Testis (tissue), 3 donors: ENCODE measurements around the gene IFFO2. TPM values are rescaled to one million over a fixed set of nuclear protein-coding genes. Genes with fewer than 3 reads are reported as not detected.

Experiments
- DNase-seq: peaks from one replicate; pipeline ENCODE4 v3.0.0-alpha.2; 2019
- H3K27ac ChIP-seq, 2 donors: fragments of 200-600 bp; sonication (generic); one replicate each; pipeline ENCODE4 v1.5.1; 2019
- H3K27me3 ChIP-seq: fragments of 200-600 bp; sonication (generic); one replicate; pipeline ENCODE4 v1.5.1; 2019
- H3K36me3 ChIP-seq: fragments of 200-600 bp; sonication (generic); one replicate; pipeline ENCODE4 v1.5.1; 2017; ENCODE audit warnings: low read depth; ENCODE audit errors: missing control alignments
- H3K4me1 ChIP-seq: fragments of 200-600 bp; sonication (generic); one replicate; pipeline ENCODE4 v1.5.1; 2019
- H3K4me3 ChIP-seq, 2 donors: fragments of 200-600 bp; sonication (generic); one replicate each; pipeline ENCODE4 v1.5.1; 2017 to 2019
- H3K9me3 ChIP-seq: fragments of 200-600 bp; sonication (generic); one replicate; pipeline ENCODE4 v1.5.1; 2017
- POLR2A ChIP-seq: fragments of 450-650 bp; IDR thresholded peaks from one replicate; pipeline ENCODE4 v1.6.1; 2017; ENCODE audit warnings: antibody characterized with exemption, mild to moderate bottlenecking, moderate library complexity
- WGBS, 2 donors: methylation state at CpG; one replicate each; pipeline ENCODE4 v1.1.5; 2018; 5-methylcytosine and 5-hydroxymethylcytosine counted together
- intact Hi-C: fragments of 100-400 bp; cut with DNase I; formaldehyde crosslinking; loops from one replicate; pipeline ENCODE4 v1.15.1; 2023; ENCODE audit warnings: low total_unique reads
- polyA plus RNA-seq: library from polyadenylated mRNA; stranded (reverse); fragments of 350-450 nt; fragmentation: Illumina TruSeq; extraction: RNeasy Lipid Tissue Mini Kit (QIAGEN cat#74804); gene quantifications from one replicate; pipeline ENCODE4 v1.2.3, GENCODE V29; 2014; ENCODE audit warnings: low read depth, low replicate concordance; ENCODE audit not compliant: insufficient read depth
- total RNA-seq, 2 donors: library from RNA; depleted of rRNA; stranded (reverse); fragments of >200 nt; gene quantifications; one replicate each; pipeline ENCODE4 v1.2.3, GENCODE V29; 2016
- TF ChIP-seq, protein P1 (sequence below), 3 experiments: fragments of 450-650 bp in 2 of 3; fragments of 200-600 bp in 1 of 3; sonication (generic) in 1 of 3; IDR thresholded peaks; one replicate each; pipeline ENCODE4 v1.5.1; 2016 to 2019; ENCODE audit warnings: antibody characterized with exemption in 3 of 3, mild to moderate bottlenecking in 2 of 3, moderate library complexity in 1 of 3

IFFO2 gene
- total and polyA plus RNA-seq, 3 donors from 2014 or later, result 5.0 to 8.5 (median 5.6) TPM

DNA sequence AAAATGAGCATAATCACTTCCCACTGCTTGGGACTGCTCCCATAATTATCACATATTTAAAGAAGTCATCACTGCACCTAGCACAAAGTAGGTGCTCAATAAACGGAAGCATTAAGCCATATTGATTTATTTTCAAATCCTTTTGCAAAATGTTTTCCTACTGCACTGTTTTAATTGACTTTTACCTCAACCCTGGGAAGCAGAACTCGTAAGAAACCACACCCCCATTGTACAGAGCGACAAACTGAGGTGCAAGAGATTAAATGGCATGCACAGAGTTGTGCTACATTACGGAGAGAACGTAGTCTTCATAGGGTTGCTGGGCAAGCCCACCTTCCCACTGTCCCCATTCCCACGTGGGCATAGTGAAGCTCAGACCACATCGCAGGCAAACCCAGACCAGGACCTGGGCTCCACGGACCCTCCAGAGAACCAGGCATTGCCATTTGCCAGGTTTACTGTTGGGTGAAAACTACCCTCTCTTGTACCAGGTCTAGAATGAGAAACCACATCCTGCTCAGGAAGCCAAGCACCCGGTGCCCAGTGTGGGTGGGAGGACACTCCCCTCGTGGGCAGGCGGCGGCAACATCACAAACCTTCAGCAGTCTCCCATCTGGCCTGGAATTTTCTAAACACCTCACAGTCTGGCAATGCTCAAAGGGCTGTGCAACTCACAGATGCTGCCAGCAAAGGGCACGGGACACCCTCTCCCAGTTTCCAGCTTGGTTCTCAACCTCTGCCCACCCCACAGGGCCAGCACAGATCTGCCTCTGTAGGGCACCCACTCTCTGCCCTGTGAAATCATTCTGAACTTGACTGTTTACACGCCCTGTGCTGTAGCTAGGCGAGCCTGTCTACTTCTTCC lies 8.2 kb downstream of the IFFO2 start:
- no peak overlapping the region for H3K27ac ChIP-seq
- H3K27me3 ChIP-seq, result no peaks in the 10 kb centered on the region
- H3K9me3 ChIP-seq, result no peaks in the 10 kb centered on the region
- H3K4me3 ChIP-seq, result no peak overlapping the region
- intact Hi-C loops, result no loop called here
- peaks cover 16% of the 10 kb centered on the region for H3K4me1 ChIP-seq
- no peaks in the 10 kb centered on the region for H3K36me3 ChIP-seq
- DNase-seq, result no peak
- WGBS, 2 donors, result 60 to 64% methylated on average over 15 of the region's 15 CpGs
- TF ChIP-seq, protein P1, sequence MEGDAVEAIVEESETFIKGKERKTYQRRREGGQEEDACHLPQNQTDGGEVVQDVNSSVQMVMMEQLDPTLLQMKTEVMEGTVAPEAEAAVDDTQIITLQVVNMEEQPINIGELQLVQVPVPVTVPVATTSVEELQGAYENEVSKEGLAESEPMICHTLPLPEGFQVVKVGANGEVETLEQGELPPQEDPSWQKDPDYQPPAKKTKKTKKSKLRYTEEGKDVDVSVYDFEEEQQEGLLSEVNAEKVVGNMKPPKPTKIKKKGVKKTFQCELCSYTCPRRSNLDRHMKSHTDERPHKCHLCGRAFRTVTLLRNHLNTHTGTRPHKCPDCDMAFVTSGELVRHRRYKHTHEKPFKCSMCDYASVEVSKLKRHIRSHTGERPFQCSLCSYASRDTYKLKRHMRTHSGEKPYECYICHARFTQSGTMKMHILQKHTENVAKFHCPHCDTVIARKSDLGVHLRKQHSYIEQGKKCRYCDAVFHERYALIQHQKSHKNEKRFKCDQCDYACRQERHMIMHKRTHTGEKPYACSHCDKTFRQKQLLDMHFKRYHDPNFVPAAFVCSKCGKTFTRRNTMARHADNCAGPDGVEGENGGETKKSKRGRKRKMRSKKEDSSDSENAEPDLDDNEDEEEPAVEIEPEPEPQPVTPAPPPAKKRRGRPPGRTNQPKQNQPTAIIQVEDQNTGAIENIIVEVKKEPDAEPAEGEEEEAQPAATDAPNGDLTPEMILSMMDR (IDR thresholded peaks at IDR 0.05), result no peak
- TF ChIP-seq POLR2A, result no peak

DNA sequence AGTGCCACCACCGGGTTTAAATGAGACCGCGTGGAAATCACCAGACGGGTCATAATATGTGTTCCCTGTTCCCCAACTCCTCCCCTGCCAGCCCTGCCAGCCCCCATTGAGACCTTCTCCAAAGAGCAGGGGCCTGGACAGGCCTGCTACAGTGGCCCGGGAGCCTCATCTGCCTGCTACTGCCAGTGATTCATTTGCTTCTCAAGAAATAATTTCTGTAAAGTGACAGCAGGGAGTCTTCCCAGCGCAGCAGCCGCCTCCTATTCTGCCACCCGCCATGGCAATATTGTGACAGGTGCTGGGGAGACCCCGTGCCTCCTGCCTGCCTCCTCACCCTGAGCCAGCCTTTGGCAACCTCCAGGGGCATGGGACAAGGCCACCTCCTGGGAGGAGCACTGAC lies 8.9 kb downstream of the IFFO2 start:
- intact Hi-C loops, result no loop called here
- Histone ChIP-seq H3K27me3 (no peaks in the 10 kb centered on the region), H3K4me1 (peaks cover 16% of the 10 kb centered on the region), H3K9me3 (no peaks in the 10 kb centered on the region), H3K4me3 (no peak overlapping the region), H3K27ac (no peak overlapping the region), H3K36me3 (no peaks in the 10 kb centered on the region)
- DNase-seq, result no peak
- TF ChIP-seq, protein P1 (IDR thresholded peaks at IDR 0.05), result no peak
- TF ChIP-seq POLR2A, result no peak
- 73 to 83% methylated on average over 9 of the region's 9 CpGs for WGBS, 2 donors

DNA sequence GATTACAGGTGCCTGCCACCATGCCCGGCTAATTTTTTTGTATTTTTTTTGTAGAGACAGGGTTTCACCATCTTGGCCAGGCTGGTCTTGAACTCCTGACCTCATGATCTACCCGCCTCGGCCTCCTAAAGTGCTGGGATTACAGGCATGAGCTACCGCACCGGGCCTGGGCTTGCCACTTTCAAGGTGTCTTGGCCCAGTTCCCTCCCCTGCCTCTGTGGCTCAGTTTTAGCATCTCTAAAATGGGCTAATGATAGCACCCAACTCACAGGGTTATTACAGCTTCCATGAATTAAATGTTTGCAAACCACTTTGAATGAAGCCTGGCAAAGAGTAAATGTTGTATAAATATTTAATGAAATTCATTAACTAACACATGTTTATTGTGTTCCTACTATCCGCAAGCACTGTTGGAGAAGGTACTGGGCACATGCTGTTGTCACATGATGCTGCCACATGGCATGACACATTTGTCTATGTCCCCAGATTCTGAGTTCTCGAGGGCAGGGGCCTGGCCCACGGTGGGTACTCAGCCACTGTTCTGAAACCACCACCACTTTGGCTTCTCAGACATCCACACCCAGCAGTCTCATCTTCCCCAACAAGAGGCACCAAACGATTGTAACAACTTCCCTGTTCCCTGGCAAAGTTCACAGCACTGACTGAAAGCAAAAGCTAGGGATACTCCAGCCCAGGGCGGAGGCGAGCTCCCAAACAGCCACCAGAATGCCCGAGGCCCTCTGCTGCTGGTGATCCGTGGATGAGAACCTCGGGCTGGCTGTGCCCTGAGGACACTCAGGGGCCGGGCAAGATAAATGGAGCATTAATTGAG lies 9.7 kb downstream of the IFFO2 start:
- no peaks in the 10 kb centered on the region for H3K9me3 ChIP-seq
- intact Hi-C loops, result no loop called here
- DNase-seq, result no peak
- H3K36me3 ChIP-seq, result no peaks in the 10 kb centered on the region
- peaks cover 16% of the 10 kb centered on the region for H3K4me1 ChIP-seq
- TF ChIP-seq POLR2A, result no peak
- TF ChIP-seq, protein P1 (IDR thresholded peaks at IDR 0.05), result no peak
- WGBS, 2 donors, result 79 to 86% methylated on average over 12 to 15 of the region's 15 CpGs
- no peak overlapping the region for H3K27ac ChIP-seq
- no peak overlapping the region for H3K4me3 ChIP-seq
- no peaks in the 10 kb centered on the region for H3K27me3 ChIP-seq

DNA sequence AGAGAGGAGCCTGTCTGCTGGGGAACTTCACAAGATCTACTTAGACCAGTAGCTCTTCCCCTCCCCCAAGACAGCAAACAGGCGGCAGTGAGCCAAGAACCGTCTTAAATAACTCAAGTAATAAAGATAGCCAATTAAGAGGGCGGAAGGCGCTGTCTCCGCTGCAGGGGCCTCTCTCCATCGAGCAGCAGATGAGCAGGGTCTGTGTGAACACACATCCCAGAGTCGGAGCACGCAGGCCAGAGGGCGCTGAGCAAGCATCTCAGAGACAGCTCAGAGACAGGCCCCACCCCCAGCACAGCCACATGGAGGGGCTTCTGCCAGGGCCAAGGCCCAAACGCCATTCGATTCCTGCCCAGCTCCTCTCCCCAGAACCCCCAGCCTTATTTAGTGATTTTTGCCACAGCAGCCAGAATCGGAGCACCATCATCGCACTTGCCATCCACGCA lies 11.1 kb downstream of the IFFO2 start:
- TF ChIP-seq, protein P1 (IDR thresholded peaks at IDR 0.05), result no peak
- Histone ChIP-seq H3K36me3 (no peaks in the 10 kb centered on the region), H3K27ac (no peak overlapping the region), H3K4me3 (no peak overlapping the region), H3K27me3 (no peaks in the 10 kb centered on the region), H3K4me1 (peaks cover 12% of the 10 kb centered on the region), H3K9me3 (no peaks in the 10 kb centered on the region)
- WGBS, 2 donors, result 60 to 61% methylated on average over 13 to 14 of the region's 14 CpGs
- intact Hi-C loops, result no loop called here
- DNase-seq, result no peak
